ENCODE measurements around the gene PRKACA.

The PRKACA gene

DNA sequence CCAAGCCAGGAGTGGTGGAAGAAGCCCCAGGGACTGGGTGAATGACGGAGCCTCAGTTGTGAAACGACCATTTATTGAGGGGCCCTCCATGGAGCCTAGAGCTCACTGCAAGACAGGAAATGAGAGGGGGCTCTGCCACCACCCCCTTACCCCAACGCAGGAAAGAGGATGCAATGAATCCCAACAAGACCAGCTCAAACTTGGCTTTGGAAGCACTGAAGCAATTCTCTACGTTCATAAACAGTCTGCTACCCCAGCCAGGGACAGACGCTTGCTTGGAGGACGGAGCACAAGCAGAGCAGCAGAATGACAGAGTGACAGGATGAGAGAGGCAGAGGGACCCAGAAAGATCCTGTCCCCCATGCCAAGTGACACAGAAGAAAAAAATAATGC, 1.0 kb downstream of the PRKACA start:
- no peak for DNase-seq

DNA sequence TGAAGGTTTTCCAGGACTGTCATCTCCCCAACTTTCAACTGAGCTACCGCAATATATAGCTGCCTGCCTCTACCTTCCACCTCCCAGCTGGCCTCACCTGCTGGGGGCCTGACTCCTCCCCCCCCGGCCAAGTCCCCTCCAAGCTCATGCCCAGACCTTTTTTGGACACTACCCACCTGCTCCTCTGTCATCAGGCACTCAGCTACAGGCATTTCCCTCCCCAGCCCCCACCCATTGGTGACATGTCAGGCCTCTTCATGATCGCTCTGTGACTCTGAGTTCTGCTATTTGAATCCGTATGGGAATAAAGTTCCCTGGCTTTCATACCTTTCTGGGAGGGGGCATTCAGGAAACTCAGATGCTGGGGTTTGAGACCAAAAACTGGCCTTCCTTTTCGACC, 1.8 kb downstream of the PRKACA start:
- no peak for DNase-seq

DNA sequence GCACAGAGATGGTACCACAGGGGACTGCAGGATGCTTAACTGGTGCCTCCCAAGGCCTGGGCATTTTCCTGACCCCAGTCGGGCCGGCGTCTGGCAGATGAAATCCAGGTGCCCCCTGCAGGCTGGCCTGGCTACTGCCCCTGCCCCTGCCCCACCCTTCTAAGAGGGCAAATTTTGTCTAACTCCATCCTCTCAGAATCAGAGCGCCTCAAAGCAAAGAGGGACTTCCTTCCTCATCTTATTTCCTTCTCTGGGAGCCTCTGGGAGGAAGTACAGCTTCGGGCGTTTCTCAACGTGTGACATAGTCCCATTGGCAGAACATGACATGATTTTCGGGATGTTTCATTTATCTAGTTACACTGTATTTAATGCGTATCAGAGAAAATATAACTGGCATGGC, 2.7 kb downstream of the PRKACA start:
- DNase-seq = no peak

DNA sequence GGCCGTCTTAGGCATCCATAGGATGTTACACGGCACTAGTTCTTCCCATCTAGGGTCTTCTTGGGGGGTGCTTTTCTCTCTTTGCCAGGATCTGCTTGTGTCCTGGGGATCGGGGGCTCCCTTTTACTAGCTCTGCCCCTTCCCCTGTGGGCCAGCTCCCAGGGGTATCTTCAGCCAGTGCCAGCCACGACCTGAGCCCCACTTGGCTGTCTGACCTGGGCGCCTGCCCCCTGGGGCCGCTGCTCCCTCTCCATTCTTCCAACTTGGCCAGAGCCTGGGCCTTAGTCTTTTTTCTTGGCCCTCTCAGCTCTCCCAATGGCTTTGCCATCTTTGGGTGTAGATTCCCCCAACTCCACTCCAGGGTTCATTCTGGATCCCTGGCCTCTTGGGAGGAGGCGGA, 3.1 kb downstream of the PRKACA start:
- DNase-seq = no peak

DNA sequence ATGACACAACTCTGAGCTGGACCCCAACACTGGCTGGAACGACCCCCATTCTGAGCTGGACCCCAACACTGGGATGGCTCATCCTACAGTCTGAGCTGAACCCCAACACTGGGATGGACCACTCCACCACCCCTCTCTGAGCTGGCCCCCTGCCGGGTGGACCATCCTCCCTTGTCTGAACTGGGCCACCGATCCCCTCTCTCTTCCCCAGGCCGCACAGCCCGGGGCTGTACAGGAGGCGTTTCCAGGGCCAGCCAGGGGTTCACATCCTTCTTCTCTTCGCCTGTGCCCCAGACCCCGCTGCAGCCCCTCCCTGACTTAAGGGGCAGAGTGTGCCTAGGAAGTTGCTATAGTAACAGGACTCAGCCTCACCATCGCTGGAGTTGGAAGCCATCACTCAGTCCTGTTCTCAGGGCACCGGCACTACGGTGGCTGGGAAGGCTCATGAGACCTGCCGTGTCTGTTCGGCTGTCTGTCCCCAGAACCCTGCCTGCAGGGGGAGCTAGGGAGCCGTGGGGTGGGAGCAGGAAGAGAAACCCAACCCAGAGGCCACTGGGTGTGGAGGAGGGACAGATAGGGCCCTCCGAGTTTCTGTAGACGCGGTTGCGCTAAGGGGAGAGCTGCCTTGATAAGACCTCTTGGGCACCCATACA, 3.7 kb downstream of the PRKACA start:
- no peak for DNase-seq

DNA sequence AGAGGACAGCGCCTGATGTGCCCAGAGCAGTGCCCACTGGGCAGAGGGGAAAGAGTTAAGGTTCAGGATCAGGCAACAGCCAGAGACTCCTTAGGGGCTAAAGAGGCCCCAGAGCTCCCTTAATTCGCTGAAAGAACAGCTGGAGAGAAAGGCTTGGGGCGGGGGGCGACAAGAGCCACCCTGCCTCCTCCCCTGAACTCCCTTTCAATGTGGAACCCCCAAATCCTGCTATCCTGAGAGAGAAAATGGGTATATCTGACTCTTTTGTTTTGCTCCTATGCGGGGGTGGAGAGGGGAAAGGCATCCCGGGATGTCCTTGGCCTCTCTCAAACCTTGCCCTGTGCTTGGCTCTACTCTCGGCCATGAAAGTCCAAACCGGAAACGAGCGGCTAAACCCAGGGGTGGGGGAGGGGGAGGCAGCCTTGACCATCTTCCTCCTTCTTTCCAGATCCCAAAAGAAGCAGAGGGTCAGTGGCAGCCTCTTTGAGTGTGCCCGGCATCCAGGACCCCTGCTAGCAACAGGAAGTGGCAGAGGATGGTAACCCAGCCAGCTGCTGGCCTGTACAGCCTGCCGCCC, 4.7 kb downstream of the PRKACA start:
- DNase-seq = no peak

DNA sequence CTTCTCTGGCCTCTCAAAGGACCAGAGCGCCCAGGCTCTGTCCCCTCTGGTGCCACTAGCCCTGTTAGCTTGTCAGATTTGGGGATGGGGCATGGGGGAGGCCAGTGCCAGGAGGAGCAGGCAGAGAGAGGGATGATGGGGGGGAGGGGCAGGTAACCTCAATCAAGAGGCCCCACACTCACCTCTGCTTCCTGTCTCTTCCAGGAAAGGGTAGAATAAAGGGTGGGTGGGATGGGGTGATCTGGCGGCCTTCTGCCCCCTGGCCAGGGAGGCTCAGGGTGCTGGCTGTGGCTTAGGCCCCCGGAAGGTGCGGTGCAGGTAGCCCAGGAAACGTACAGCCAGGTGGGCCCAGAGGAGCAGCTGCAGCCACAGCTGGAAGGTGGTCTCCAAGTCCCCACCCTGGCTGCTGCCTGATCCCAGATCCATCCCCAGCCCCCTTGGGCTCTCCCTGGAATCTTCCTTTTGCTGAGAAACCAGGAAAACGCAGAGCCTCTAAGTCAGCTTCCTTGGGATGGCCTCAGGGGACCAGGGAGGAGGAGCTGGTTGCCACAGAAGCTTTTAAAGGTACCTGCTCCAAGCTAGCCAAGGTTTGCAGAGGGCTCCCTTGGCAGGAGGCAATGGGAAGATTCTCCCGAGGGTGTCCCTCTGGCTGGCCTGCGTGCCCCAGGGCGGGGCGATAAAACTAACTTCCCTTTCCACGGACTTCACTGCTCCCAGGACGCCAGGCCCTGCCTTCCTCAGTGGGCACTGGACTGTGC, 5.3 kb downstream of the PRKACA start:
- no peak for DNase-seq

DNA sequence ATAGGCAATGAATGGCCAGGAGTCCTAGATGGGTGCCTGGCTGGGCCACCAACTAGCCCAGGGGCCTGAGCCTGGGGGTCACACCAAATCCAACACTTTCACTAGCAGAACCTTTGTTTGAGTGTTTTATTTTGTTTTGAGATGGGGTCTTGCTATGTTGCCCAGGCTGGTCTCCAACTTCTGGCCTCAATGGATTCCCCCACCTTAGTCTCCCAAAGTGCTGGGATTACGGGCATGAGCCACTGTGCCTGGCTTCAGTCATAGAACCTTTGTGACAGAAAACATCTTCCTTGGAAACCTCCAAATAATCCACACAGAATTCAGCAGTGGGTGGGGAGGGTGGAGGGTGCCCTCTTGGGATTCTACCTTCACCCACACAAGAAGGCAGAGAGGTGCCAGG, 6.1 kb downstream of the PRKACA start:
- no peak for DNase-seq

DNA sequence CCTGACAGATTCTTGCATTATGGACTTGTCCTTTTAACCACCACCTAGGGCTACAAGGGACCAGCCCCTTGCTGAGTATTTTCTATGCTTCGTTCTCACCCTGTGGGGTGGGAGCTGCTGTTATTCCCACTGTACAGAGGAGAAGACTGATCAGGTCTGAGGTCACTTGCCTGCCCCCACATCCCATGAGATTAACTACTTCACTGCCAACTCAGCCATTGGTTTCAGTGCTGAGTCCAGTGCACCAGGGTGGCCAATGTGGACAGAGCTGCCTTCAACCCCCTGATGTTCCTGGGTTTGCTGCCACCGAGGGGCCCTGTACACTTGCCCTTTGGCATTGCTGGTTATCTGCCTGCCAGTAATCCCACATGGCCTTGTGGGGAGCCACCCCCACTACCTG, 6.9 kb downstream of the PRKACA start:
- no peak for DNase-seq

DNA sequence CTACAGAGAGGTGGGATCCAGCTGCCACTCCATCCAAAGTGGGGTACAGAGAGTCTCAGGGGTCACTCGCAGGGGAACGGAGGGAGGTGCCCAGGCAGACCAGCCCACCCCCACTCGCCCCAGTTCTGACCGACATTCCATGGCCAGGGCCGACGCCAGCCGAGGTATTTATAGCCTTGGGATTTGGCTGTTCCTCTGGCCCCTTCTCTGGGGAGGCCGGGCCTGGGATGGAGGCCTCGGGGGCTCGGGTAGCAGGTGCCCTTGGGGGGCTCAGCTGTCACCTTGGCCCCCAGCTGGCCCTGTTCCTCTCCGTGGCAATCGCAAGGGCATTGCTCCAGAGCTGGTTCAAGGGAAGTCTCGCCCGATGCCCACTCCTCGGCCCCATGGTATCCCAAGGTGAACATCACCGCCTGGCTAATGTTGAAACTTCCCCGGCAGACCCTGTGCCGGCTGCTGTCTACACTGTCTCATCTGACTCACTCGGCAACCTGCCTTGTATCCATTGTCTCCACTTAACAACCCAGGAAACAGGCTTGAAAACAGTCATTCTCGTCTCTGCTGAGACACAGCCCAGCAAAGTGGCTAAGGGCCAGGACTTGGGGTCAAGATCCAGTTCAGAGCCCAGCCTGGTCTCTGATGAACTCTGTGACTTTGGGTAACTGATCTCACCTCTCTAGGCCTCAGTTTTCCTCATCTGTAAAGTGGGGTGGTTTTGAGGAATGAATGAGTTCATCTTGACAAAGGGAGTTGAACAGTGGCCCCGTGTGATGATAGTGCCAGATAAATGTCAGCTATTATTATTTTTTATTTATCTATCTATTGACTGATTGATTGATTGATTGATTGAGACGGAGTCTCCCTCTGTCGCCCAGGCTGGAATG, 9.7 kb downstream of the PRKACA start:
- no peak for DNase-seq

DNA sequence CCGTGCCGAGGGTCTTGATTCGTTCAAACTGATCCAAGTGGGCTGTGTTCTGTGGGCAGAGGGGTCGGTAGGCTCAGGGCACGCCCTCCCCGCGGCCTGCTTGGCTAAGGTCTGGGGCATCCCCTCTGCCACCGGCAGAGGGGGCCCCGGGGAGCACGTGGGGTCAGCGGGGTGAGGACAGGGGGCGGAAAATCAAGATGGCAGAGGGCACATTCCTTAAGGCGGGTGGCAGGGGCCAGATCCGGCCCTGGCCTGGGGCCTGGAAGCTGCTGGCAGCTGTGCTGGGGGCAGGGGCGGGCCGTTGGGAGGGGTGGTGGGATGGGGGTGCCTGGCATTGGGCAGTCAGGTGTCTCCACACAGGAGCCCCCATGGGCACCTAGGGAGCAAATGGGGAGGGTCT, 10.7 kb downstream of the PRKACA start:
- DNase-seq = no peak

DNA sequence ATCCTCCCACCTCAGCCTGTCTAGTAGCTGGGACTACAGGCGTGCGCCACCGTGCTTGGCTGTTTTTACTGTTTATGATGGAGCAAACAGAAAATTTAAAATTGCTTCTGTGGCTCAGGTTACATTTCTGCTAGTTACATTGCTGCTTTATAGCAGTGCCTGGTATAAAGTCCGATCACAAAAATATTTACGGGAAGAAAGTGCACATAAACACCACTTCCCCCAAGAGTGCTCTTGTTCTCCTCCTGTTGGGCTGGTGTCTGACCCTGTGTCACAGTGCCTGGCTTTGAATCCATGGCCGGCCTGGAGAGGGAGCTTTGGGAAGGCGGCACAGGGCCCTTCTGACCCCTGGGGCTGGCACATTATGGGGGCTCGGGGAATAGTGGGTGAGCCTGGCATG, 11.9 kb downstream of the PRKACA start:
- DNase-seq = no peak

DNA sequence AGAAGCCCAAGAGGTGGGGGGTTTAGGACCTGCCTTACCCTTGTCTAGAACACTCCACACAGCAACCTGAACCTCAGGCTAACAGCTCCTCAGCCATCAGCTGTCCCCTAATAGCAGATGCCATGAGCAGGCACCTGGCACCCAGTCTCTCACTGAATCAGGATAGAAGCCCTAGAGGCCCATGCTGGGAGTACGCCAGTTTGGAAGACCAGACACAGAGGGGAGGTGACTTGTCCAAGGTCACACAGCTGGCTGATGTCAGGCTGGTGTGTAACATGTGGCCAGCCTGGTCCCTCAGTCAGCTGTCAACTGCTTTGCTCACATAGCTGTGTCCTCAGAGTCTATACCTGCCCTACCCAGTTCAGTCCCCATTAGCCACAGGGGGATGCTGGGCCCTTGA, 14.3 kb downstream of the PRKACA start:
- DNase-seq = no peak

DNA sequence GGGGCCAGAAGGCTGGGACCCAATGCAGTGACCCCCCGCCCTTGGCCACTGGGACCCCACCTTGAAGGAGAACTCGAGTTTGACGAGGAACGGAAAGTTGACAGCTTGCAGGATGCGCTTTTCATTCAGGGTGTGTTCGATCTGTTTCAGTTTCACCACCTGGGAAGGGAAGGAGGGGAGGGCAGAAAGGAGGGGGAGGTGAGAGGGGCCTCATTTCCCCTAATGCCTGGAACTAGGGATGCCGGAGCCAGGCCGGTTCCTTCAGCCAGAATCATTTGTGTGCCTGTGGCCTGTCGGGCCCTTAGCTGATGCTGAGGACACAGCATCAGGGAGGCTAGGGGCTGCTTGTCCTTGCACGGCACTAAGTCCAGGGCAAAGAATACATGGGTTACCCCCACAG, 14.8 kb downstream of the PRKACA start:
- DNase-seq = no peak

DNA sequence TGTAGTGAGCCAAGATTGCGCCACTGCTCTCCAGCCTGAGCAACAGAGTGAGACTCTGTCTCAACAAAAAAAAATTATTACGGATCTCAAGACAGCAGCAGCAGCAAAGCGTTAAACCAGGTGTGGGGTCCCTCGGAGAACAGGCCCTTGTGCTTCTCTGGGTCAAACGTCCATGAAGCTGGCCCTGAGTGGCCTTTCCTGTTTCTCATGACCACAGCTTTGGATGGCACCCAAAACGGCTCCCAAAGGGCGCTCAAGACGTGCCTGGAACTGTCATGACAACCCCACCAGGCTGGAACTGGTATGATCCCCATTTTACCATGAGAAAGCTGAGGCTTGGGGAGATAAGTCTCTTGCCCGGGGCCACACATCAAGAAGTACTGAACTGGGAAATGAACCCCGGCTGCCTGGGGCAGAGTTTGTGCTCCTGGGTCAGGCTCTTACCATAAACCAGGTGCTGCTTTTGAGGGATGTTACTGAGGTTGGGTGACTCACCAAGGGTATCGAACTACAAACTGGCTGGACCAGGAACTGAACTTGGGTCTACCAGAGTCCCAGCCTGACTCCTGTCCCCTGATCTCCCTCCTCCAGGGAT, 15.4 kb downstream of the PRKACA start:
- no peak for DNase-seq

DNA sequence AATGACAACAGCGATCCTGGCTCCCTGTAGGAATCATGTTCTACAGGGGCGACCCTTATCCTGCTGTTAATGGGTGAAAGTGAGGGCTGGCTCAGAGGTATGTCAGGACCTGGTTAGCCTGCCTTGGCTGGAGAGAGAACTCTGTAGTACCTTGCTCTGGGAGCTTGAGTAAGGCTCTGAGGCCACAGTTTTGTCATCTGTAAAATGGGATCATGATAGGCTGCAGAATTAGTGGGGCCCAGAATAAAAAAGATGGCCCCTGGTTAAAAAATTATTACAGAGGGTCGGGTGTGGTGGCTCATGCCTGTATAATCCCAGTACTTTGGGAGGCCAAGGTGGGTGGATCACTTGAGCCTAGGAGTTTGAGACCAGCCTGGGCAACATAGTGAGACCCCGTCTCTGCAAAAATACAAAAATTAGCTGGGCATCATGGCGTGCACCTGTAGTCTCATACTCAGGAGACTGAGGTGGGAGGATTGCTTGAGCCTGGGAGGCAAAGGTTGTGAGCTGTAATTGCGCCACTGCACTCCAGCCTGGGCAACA, 16.5 kb downstream of the PRKACA start:
- no peak for DNase-seq

DNA sequence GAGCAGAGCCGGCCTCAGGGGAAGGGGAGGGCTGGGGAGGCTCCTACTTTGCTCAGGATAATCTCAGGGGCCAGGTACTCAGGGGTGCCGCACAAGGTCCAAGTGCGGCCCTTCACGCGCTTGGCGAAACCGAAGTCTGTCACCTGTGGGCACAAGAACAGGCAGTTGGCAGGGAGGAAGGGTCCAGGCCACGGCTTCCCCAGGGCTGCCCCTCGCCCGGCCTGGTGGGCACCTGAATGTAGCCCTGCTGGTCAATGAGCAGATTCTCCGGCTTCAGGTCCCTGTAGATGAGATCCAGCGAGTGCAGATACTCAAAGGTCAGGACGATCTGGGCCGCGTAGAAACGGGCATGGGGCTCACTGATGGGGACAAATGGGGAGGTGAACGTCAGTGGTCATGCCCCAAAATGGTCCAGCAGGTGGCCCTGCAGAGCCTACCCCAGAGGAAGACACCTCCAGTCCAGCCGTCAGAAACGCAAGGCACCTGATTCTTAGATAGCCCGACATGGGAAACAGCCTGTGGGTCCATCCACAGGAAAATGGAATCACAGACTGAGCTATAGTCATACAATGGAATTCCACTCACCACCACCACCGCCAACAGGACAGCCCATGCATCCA, 19.9 kb downstream of the PRKACA start:
- DNase-seq = no peak

DNA sequence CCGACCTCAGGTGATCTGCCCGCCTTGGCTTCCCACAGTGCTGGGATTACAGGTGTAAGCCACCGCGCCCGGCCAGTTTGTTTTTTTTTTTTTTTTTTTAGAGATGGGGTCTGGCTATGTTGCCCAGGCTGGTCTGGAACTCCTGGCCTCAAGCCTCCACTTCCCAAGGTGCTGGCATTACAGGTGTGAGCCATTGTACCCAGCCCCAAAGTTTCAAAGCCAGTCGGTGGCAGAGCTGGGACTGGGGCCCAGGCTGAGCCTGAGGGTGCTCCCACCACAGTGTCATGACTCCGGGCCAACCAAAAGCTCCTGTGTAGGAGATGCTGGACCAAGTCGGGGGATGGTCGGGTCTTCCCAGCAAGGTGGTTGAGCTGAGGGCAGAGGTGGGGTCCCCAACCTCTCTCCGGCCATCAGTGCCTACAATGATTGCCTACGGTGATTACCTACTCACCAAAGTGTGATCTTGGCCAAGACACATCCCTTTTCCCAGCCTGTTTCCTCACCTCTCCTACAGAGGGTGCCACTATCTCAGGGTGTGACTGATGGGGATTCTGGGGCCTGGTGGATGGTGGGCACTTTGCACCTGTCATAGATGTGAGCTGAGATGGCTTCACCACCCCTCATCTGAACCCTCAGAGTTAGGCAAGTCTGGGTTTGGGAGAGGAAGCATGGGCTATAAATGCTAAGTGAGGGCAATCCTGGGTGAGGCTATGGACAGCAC, 21.1 kb downstream of the PRKACA start:
- no peak for DNase-seq

DNA sequence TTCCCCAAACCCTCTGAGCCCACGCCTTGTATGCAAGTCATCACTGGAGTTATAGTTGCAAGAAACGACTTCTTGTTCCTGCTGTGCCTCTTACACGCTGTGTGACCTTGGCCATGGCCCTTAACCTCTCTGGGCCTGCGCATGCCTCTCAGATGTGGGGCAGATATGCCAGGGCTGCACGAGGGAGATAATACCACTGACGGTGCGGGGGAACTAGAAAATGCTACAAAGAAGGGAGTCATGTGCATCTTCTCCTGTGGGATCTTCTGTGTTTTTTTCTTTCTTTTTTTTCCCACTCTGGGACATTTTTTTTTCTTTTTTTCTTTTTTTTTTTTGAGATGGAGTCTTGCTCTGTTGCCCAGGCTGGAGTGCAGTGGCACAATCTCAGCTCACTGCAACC, 22.7 kb downstream of the PRKACA start:
- DNase-seq = no peak

DNA sequence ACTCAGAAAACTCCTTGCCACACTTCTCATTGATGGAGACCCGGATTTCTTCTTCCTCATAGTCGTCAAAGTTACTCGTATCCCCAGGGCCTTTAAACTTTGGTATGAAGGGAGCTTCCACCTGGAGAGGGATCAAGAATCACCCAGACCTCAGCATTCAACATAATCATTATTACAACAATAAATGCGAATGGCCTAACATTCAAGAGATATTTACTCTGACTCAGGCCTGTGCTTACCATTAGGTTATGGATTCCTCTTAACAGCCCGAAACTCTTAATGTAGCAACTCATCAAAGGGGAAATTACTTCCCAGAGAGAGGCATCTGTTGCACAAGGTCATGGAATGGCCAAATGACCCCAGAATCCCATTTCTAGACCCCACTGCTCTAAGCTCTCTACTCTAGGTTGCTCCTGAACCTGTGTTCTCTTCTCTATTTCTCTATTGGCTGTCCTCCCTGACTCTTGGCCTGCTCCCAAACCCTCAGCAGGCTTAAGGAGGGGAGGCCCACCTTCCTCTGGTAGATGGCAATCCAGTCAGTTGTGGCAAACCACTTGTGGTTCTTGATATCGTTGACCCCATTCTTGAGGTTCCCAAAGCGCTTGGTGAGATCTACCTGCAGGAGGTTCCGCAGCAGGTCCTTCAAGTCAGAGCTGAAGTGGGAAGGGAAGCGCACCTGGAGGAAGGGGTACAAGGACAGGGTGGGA, 24.3 kb downstream of the PRKACA start:
- DNase-seq = no peak

All from NCI-H1436 treated with DMSO at 0.1 percent for 48 hours (cell line).